ENCODE data around the gene SEZ6L.

- TF ChIP-seq GATA2 (IDR thresholded peaks at IDR 0.05; ENCODE audit: low read depth, low read length) = no peak
- no peak for TF ChIP-seq GATA3 (IDR thresholded peaks at IDR 0.05; ENCODE audit: low read depth, low read length)
Measured at GRCh38 chr22:26416256-26416655, 247.0 kb downstream of the SEZ6L start.

All from SH-SY5Y (cell line).